B cell (primary cell): Measurements from ENCODE around the gene NBEA. TPM values are rescaled to one million over a fixed set of nuclear protein-coding genes. Genes with fewer than 3 reads are reported as not detected.
A peak's percentile ranks its signal among the peaks of the same experiment; 100 is the strongest.

Source experiments
- ATAC-seq: fragments of 200-7000 bp; cut with Tn5 transposase; one replicate; pipeline ENCODE4 v1.10.0; 2021; ENCODE audit warnings: low read depth, mild to moderate bottlenecking, moderate number of reproducible peaks, moderate library complexity
- CTCF ChIA-PET: fragments of 350-600 bp; sonication (Branson Sonifier 250); formaldehyde crosslinking; loops from one replicate; lab custom pipeline; 2021; ENCODE audit warnings: antibody characterized with exemption, inconsistent platforms; lab: Charles Lee
- POLR2A ChIA-PET: fragments of 350-600 bp; sonication (Branson Sonifier 250); formaldehyde crosslinking; loops from one replicate; lab custom pipeline; 2021; ENCODE audit warnings: antibody characterized with exemption; lab: Charles Lee
- DNase-seq: peaks from one replicate; pipeline ENCODE4 v3.0.0; 2013
- H2AFZ ChIP-seq: 2 replicates; pipeline ENCODE4 v1.6.1; 2012; ENCODE audit warnings: mild to moderate bottlenecking, low read depth, low read length; ENCODE audit not compliant: insufficient read depth, poor library complexity, severe bottlenecking
- H3K27ac ChIP-seq, 2 donors: 1 replicate in 1 of 2; 2 replicates in 1 of 2; pipeline ENCODE4 v1.5.1; 2012 to 2013; ENCODE audit warnings: low read length in 2 of 2, mild to moderate bottlenecking in 2 of 2, moderate library complexity in 1 of 2
- H3K27me3 ChIP-seq, 4 experiments: fragments of 200-600 bp in 1 of 4; sonication (generic) in 1 of 4; replicated peaks in 1 of 4; 1 replicate in 2 of 4; 2 replicates in 2 of 4; pipeline versions ENCODE4 v1.6.1 to v1.7.0; 2013 to 2016; ENCODE audit warnings: low read length in 3 of 4, mild to moderate bottlenecking in 2 of 4, mixed read lengths in 1 of 4, moderate library complexity in 1 of 4; ENCODE audit not compliant: insufficient read depth in 4 of 4, control insufficient read depth in 3 of 4; ENCODE audit errors: control extremely low read depth in 1 of 4
- H3K36me3 ChIP-seq, 2 experiments: replicated peaks in 1 of 2; 1 replicate in 1 of 2; 2 replicates in 1 of 2; pipeline versions ENCODE4 v1.6.1 to v1.7.1; 2013; ENCODE audit warnings: low read length in 1 of 2; ENCODE audit not compliant: insufficient read depth in 2 of 2, control insufficient read depth in 1 of 2; ENCODE audit errors: control extremely low read depth in 1 of 2, extremely low read depth in 1 of 2
- H3K4me1 ChIP-seq, 2 donors: fragments of 200-600 bp in 1 of 2; sonication (generic) in 1 of 2; 1 replicate in 1 of 2; 2 replicates in 1 of 2; pipeline versions ENCODE4 v1.5.1 to v1.6.1; 2013 to 2017; ENCODE audit warnings: low read length in 2 of 2; ENCODE audit not compliant: control insufficient read depth in 2 of 2, insufficient read depth in 2 of 2
- H3K4me2 ChIP-seq: replicated peaks from 2 replicates; pipeline ENCODE3; 2012; ENCODE audit warnings: mild to moderate bottlenecking, low read depth, low read length; ENCODE audit not compliant: poor library complexity, severe bottlenecking
- H3K4me3 ChIP-seq, 5 experiments: fragments of 200-600 bp in 1 of 5; sonication (generic) in 1 of 5; 1 replicate in 3 of 5; 2 replicates in 2 of 5; pipeline versions ENCODE4 v1.5.1 to v1.7.0; 2011 to 2016; ENCODE audit warnings: low read length in 4 of 5, mild to moderate bottlenecking in 4 of 5, low read depth in 2 of 5, control low read depth in 1 of 5, moderate library complexity in 1 of 5; ENCODE audit not compliant: insufficient read depth in 1 of 5; ENCODE audit errors: control extremely low read depth in 1 of 5, extremely low read depth in 1 of 5
- H3K79me2 ChIP-seq: fragments of 200-600 bp; sonication (generic); one replicate; pipeline ENCODE4 v1.6.0; 2016; ENCODE audit warnings: low read length; ENCODE audit not compliant: control insufficient read depth, insufficient read depth
- H3K9ac ChIP-seq: fragments of 200-600 bp; sonication (generic); 2 replicates; pipeline ENCODE4 v1.6.1; 2017; ENCODE audit warnings: mild to moderate bottlenecking, low read length, moderate library complexity
- H3K9me3 ChIP-seq, 3 donors: one replicate each; pipeline versions ENCODE4 v1.6.1 to v1.7.1; 2013; ENCODE audit warnings: low read length in 2 of 3; ENCODE audit not compliant: control insufficient read depth in 2 of 3, insufficient read depth in 1 of 3; ENCODE audit errors: control extremely low read depth in 1 of 3
- H4K20me1 ChIP-seq: 2 replicates; pipeline ENCODE4 v1.6.0; 2012; ENCODE audit warnings: mild to moderate bottlenecking, low read length; ENCODE audit not compliant: insufficient read depth, control insufficient read depth, poor library complexity, severe bottlenecking
- H3K27ac Mint-ChIP-seq: one replicate; pipeline ENCODE4 v1.8.0; 2021; ENCODE audit warnings: mixed read lengths
- H3K27me3 Mint-ChIP-seq: one replicate; pipeline ENCODE4 v1.8.0; 2021; ENCODE audit warnings: mixed read lengths
- H3K4me1 Mint-ChIP-seq: one replicate; pipeline ENCODE4 v1.8.0; 2021; ENCODE audit warnings: mixed read lengths
- H3K4me3 Mint-ChIP-seq: one replicate; pipeline ENCODE4 v1.8.0; 2021; ENCODE audit warnings: mixed read lengths
- H3K9me3 Mint-ChIP-seq: one replicate; pipeline ENCODE4 v1.8.0; 2022; ENCODE audit warnings: mixed read lengths; ENCODE audit not compliant: insufficient read depth
- EZH2 ChIP-seq: IDR thresholded peaks from 2 replicates; pipeline ENCODE4 v1.6.1; 2012; ENCODE audit warnings: borderline replicate concordance, low read depth, mild to moderate bottlenecking, moderate library complexity, low read length; ENCODE audit not compliant: insufficient read depth, poor library complexity, severe bottlenecking
- WGBS: methylation state at CpG from one replicate; pipeline ENCODE4 v1.1.5; 2013; ENCODE audit warnings: missing lambda C conversion rate; ENCODE audit not compliant: insufficient coverage; 5-methylcytosine and 5-hydroxymethylcytosine counted together
- intact Hi-C: fragments of 100-400 bp; cut with micrococcal nuclease; formaldehyde crosslinking; loops from one replicate; pipeline ENCODE4 v1.10.0; 2022
- polyA plus RNA-seq: library from polyadenylated mRNA; depleted of rRNA; stranded (reverse); fragments of >200 nt; gene quantifications from 2 replicates; pipeline ENCODE4 v1.2.3, GENCODE V29; 2012
- total RNA-seq, 2 donors: library from RNA; stranded (reverse); fragments of 120-200 nt in 1 of 2; gene quantifications; 1 replicate in 1 of 2; 2 replicates in 1 of 2; pipeline versions ENCODE4 v1.2.3 to v1.2.4, GENCODE V29; 2013 to 2022
- TF ChIP-seq, protein P1 (sequence below): fragments of 200-600 bp; IDR thresholded peaks from one replicate; pipeline ENCODE4 v1.8.0; 2022; ENCODE audit warnings: antibody characterized with exemption, mild to moderate bottlenecking

NBEA gene
- total and polyA plus RNA-seq, 2 donors (not counting 1 experiment from before 2014, with no cell fraction given), result 1.5 to 10.7 TPM

GRCh38 chr13:35479038-35479492, 537.0 kb downstream of the NBEA start:
- H3K4me1 Mint-ChIP-seq, result peaks cover 27% of the 10 kb centered on the region
- H3K4me2 ChIP-seq, result peak overlapping the region; percentile 49
- H3K9me3 Mint-ChIP-seq, result peaks cover 2% of the 10 kb centered on the region
- ATAC-seq (no peak), DNase-seq (no peak)
- no peak overlapping the region for H3K27ac Mint-ChIP-seq
- CTCF ChIA-PET, result no interaction called here
- WGBS, result 50% methylated on average over 13 of the region's 14 CpGs
- TF ChIP-seq, protein P1, sequence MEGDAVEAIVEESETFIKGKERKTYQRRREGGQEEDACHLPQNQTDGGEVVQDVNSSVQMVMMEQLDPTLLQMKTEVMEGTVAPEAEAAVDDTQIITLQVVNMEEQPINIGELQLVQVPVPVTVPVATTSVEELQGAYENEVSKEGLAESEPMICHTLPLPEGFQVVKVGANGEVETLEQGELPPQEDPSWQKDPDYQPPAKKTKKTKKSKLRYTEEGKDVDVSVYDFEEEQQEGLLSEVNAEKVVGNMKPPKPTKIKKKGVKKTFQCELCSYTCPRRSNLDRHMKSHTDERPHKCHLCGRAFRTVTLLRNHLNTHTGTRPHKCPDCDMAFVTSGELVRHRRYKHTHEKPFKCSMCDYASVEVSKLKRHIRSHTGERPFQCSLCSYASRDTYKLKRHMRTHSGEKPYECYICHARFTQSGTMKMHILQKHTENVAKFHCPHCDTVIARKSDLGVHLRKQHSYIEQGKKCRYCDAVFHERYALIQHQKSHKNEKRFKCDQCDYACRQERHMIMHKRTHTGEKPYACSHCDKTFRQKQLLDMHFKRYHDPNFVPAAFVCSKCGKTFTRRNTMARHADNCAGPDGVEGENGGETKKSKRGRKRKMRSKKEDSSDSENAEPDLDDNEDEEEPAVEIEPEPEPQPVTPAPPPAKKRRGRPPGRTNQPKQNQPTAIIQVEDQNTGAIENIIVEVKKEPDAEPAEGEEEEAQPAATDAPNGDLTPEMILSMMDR, result no peak
- no peak for TF ChIP-seq EZH2
- H3K79me2 ChIP-seq, result no peaks in the 10 kb centered on the region
- H3K4me3 ChIP-seq, result no peak overlapping the region
- no peak overlapping the region for H3K27ac ChIP-seq
- peaks cover 30 to 45% of the 10 kb centered on the region in 2 donors for H3K4me1 ChIP-seq
- H3K27me3 ChIP-seq, result peaks cover 3 to 51% (median 48%) of the 10 kb centered on the region in 4 experiments
- POLR2A ChIA-PET, result no interaction called here
- H3K4me3 Mint-ChIP-seq, result no peak overlapping the region
- H4K20me1 ChIP-seq, result no peaks in the 10 kb centered on the region
- no peak overlapping the region for H3K9ac ChIP-seq
- no peaks in the 10 kb centered on the region for H3K36me3 ChIP-seq
- peaks cover 0 to 27% (median 0%) of the 10 kb centered on the region in 3 donors for H3K9me3 ChIP-seq
- intact Hi-C loops, result no loop called here
- H2AFZ ChIP-seq, result no peak overlapping the region
- peaks cover 55% of the 10 kb centered on the region for H3K27me3 Mint-ChIP-seq

GRCh38 chr13:35479706-35480105, 537.6 kb downstream of the NBEA start:
- Histone ChIP-seq H3K9me3 (peaks cover 0 to 27% (median 0%) of the 10 kb centered on the region in 3 donors), H3K9ac (no peak overlapping the region), H3K36me3 (no peaks in the 10 kb centered on the region), H4K20me1 (no peaks in the 10 kb centered on the region), H3K79me2 (no peaks in the 10 kb centered on the region), H3K27me3 (peaks cover 0 to 46% (median 44%) of the 10 kb centered on the region in 4 experiments), H3K27ac (no peak overlapping the region), H3K4me2 (no peak overlapping the region), H2AFZ (no peak overlapping the region), H3K4me3 (no peak overlapping the region), H3K4me1 (peaks cover 30 to 42% of the 10 kb centered on the region in 2 donors)
- ChIA-PET POLR2A (no interaction called here), CTCF (no interaction called here)
- Mint-ChIP-seq H3K4me3 (no peak overlapping the region), H3K27ac (no peak overlapping the region), H3K9me3 (no peaks in the 10 kb centered on the region), H3K27me3 (peaks cover 51% of the 10 kb centered on the region), H3K4me1 (peaks cover 24% of the 10 kb centered on the region)
- ATAC-seq (no peak), DNase-seq (no peak)
- TF ChIP-seq, protein P1, result no peak
- TF ChIP-seq EZH2, result no peak
- intact Hi-C loops, result no loop called here
- no CpG with 5 or more reads among the region's 1 CpG for WGBS
